ENCODE data around the gene PBLD.

PBLD gene

DNA sequence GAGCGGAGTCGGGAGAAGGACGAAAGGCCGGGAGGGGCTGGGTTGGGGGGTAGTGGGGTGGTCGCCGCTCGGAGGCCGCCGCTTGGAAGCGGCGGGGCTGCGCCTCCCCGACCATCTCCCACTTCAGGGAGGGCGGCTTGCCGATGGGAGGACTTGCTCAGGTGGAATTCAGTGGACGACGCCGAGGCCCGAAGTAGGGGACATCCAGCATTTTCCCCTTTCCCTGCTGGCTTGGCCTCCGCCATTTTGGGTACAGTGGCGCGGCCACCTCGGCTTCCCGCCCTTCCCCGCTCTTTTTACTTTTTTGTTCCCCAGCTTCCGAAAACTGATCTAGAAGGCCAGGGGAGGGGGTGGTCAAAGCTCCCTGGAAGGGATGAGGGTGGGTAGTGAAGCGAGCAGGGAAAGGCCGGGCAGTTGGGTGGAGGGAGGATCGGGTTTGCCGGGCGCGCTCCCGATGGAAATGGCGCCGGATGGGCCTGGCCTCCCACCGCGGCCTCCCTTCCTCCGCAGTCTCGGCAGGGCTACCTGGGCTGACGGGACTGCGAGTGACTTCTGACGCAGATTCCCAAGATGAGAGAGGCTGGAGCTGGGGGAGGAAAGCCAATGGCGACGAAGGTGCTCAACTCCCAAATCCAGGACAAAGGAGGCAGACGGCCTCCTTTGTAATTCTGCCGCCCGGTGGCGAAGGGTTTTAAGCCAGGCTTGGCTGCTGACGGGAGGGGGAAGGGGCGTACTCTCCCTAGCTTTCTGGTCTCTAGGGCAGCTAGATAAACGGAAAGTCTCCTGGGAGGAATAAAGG is at the start of gene PBLD:
TSS of gene PBLD (minus strand) at position 670 of the 799 bp plus-strand sequence. CDS start 26,084 bp downstream, outside the sequence.
- intact Hi-C loops (cut with DNase I) = loop anchor here (1.0 to 10.0 kb wide), 5 partner anchors 75 to 478 kb away; partner anchors contain the start of genes HERC4, RUFY2 and SIRT1
- DNase-seq = peak; percentile 49 to 95 (median 68)

DNA sequence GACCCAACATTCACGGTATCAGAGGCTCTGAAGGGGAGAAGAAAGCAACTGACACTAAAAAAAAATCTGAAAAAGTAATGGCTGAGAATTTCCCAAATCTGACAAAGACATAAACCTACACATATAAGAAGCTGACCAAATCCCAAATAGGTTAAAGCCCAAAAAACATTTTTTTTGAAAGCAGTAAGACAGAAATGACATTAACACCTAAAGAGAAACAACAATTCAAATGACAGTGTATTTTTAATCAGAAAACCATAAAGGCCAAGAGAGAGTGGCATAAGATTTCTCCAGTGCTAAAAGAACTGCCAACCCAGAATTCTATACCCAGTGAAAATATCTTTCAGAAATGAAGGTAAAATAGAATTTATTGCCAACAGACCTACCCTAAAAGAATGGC is 38.9 kb upstream of the PBLD start:
- DNase-seq = no peak
- intact Hi-C loops (cut with DNase I) = no loop called here

DNA sequence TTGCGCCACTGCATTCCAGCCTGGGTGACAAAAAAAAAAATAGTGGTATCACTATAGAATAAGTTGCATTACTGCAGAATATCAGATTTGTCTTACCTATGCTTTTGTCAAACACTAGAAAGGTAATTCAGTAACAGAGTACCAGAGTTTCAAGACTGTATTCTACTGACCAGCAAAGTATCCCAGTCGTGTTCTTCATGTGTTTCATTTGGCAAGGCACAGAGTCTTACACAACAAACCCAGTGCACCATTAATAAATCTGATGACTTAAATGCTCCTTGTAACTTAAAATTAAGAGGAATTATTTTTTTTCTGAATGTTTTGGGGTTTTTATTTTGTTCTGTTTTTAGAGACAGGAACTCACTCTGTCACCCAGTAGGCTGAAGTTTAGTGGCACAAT is 34.4 kb upstream of the PBLD start:
- no peak for DNase-seq
- intact Hi-C loops (cut with DNase I) = no loop called here

DNA sequence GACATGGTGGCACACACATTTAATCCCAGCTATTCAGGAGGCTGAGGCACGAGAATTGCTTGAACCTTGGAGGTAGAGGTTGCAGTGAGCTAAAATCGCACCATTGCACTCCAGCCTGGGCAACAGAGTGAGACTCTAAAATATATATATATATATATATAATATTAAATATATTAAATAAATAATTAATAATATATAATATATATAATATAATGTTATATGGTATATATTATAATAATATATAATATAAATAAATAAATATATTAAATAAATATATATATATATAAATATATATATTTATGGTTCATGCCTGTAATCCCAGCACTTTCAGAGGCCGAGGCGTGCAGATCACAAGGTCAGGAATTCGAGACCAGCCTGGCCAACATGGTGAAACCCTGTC is 33.9 kb upstream of the PBLD start:
- DNase-seq = no peak
- intact Hi-C loops (cut with DNase I) = no loop called here

GRCh38 chr10:68365611-68366010 is 32.9 kb upstream of the PBLD start:
- no peak for DNase-seq
- intact Hi-C loops (cut with DNase I) = no loop called here

- DNase-seq = no peak
- intact Hi-C loops (cut with DNase I) = no loop called here
These were observed 31.6 kb upstream of the PBLD start for GRCh38 chr10:68364101-68364886.

GRCh38 chr10:68362590-68362989 is 29.9 kb upstream of the PBLD start:
- no peak for DNase-seq
- intact Hi-C loops (cut with DNase I) = no loop called here

DNA sequence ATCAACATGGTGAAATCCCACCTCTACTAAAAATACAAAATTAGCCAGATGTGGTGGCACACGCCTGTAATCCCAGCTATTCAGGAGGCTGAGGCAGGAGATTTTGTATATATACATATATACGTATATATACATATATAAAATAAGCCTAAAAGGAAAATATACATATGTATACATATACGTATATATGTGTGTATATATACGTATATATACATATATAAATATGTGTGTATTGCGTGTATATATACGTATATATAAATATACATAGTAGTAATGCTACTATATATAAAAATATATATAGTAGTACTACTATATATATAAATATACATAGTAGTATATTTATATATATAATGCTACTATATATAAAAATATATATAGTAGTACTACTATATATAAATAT is 26.5 kb upstream of the PBLD start:
- intact Hi-C loops (cut with DNase I) = no loop called here
- DNase-seq = no peak

GRCh38 chr10:68353537-68353936 is 20.8 kb upstream of the PBLD start:
- intact Hi-C loops (cut with DNase I) = no loop called here
- DNase-seq = no peak

DNA sequence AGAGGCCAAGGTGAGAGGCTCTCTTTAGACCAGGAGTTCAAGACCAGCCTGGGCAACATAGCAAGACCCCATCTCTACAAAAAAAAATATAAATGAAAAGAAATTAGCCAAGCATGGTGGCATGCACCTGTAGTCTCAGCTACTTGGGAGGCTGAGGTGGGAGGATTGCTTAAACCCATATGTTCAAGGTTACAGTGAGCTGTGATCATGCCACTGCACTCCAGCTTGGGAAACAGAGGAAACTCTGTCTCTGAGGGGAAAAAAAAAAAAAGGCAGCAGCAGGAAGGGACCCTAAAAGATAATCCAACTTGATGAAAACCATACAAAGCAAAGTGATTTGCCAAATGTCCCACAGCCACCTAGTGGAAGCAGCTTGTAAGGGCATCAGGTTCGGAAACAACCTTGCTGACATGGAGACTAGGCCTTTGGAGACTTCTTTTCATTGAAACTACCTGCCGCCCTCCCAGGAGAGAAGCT is 15.6 kb upstream of the PBLD start:
- DNase-seq = peak in 3 of 10 donors; percentile 20 to 29 (median 23)

DNA sequence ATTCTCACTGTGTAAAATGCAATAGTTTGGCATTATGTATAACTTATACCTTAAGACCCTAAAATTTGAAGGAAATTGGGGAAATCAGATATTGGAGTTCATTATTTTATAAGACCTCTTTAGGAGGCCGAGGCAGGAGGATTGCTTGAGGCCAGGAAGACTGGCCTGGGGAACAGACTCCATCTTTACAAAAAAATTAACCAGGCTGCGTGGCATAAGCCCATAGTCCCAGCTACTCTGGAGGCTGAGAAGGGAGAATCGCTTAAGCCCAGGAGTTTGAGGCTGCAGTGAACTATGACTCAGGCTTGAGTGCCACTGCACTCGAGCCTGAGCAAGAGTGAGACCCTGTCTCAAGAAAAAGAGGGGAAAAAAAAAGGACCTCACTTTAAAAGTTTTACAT is 14.0 kb upstream of the PBLD start:
- intact Hi-C loops (cut with DNase I) = no loop called here
- DNase-seq = no peak

More for the DNA sequence above, 15.6 kb upstream of the PBLD start:
- intact Hi-C loops (cut with DNase I) = no loop called here

- intact Hi-C loops (cut with DNase I) = no loop called here
- DNase-seq = no peak
These were observed 12.9 kb upstream of the PBLD start for GRCh38 chr10:68345621-68346020.

- intact Hi-C loops (cut with DNase I) = no loop called here
These were observed 10.3 kb upstream of the PBLD start for GRCh38 chr10:68342909-68343516.

DNA sequence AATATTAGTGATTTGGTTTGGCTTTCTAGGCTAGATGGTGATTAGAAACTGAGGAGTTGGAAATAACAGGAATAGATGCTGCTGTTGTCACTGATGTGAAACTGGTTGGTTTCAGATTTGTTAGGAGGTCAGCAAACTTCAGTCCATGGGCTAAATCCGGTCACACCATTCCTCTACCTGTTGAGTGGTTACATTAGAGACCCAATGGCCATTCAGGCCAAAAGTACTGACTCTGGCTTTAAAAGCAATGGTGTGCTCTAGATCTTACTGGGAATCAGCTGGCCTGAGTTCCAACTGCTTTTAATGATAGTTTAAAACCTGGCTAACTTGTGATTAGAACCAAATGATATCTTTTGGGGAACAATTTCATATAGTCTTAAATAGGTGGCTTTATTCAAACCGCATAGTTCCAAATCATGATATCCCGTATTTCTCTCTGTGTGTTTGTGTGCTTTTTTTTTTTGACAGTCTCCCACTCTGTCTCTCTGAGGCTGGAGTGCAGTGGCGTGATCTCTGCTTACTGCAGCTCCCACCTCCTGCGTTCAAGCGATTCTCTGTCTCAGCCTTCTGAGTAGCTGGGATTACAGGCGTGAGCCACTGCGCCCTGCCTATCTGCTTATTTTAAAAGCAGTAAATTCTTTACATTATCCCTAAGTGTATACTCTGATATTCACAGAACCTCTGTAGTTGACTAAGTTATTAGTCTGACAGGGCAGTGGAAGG is 7.8 kb upstream of the PBLD start:
- intact Hi-C loops (cut with DNase I) = no loop called here
- DNase-seq = no peak

More at GRCh38 chr10:68342909-68343516, 10.3 kb upstream of the PBLD start:
- no peak for DNase-seq

DNA sequence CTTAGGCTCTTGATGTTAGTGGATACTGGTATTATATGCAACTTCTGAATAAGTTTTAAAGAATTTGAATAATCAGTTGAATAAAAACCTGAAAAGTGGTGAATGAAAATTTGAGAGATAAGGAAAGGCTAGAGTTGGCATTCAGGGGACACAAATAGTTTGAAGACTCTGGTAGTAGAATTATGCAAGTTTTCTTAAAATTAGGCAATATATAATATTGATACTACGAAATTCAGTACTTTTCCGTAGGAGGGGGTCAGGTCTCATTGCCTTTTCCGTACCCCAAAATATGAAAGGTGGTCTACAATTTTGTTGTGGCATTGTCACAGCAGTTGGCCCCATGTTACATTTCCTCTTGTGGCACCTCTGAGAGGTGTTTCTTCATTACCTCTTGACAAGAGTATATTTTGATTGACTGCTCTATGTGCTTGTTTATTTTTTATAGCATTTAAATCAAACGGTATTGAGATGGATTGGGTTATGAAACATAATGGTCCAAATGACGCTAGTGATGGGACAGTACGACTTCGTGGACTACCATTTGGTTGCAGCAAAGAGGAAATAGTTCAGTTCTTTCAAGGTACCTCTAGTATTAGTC is 4.1 kb upstream of the PBLD start:
- no peak for DNase-seq
- intact Hi-C loops (cut with DNase I) = loop anchor here (10.0 kb wide), 2 partner anchors 452 to 482 kb away; partner anchors contain the start of gene SIRT1

GRCh38 chr10:68334672-68335467 is 2.1 kb upstream of the PBLD start:
- DNase-seq = no peak
- intact Hi-C loops (cut with DNase I) = loop anchor here (5.0 to 10.0 kb wide), 3 partner anchors 72 to 480 kb away; partner anchors contain the start of genes RUFY2 and SIRT1

- DNase-seq = no peak
- intact Hi-C loops (cut with DNase I) = loop anchor here (2.0 to 10.0 kb wide), 4 partner anchors 74 to 479 kb away; partner anchors contain the start of genes HERC4, RUFY2 and SIRT1
These were observed 1.0 kb upstream of the PBLD start for GRCh38 chr10:68333440-68334431.

- intact Hi-C loops (cut with DNase I) = loop anchor here (2.0 to 10.0 kb wide), 4 partner anchors 74 to 478 kb away; partner anchors contain the start of genes HERC4, RUFY2 and SIRT1
These were observed 299 bp upstream of the PBLD start for GRCh38 chr10:68333058-68333395.

More at GRCh38 chr10:68333058-68333395, 299 bp upstream of the PBLD start:
- DNase-seq = no peak
